ENCODE results near the gene TOP2B.

The TOP2B gene

DNA sequence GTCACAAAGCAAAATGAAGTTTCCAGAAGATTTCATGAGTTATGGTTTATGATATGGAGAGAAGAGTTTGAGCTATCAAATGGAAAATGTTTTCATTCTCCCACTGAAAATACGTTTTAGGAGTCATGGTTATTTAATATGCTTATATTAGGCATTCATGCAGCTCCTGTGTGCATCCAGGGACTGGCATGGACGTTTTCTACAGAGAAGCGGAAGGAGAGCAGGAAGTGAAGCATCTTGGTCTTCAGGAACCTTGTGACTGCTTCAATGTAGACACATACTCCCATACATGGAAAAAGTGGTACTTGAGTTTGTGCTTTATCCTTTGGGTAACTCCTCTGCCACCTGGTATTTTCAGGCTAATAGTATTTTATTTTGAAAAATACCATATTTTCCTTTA is 43.3 kb upstream of the TOP2B start:
- Histone ChIP-seq H3K9me3 (ENCODE audit: insufficient read depth, low read depth, low read length) (no peaks in the 10 kb centered on the region), H3K4me3 (ENCODE audit: low read length, poor library complexity, severe bottlenecking) (no peak overlapping the region), H3K79me2 (ENCODE audit: insufficient read depth, low read length) (no peaks in the 10 kb centered on the region), H4K20me1 (ENCODE audit: insufficient read depth, low read length, poor library complexity, severe bottlenecking) (no peaks in the 10 kb centered on the region), H3K27me3 (ENCODE audit: insufficient read depth, low read length, poor library complexity, severe bottlenecking) (no peaks in the 10 kb centered on the region), H3K9ac (ENCODE audit: low read depth, low read length, poor library complexity, severe bottlenecking) (no peak overlapping the region), H3K4me2 (ENCODE audit: low read depth, low read length, poor library complexity, severe bottlenecking) (no peak overlapping the region), H2AFZ (ENCODE audit: low read length) (0 out of 2 replicates have a peak overlapping the region, but pooled peaks have one; percentile 27), H3K9me2 (replicated peaks; ENCODE audit: low read depth, low read length) (no peaks in the 10 kb centered on the region), H3K4me1 (ENCODE audit: insufficient read depth, low read length, poor library complexity, severe bottlenecking) (no peaks in the 10 kb centered on the region), H3F3A (ENCODE audit: low read depth) (no peaks in the 10 kb centered on the region), H3K36me3 (ENCODE audit: insufficient read depth, low read length) (no peaks in the 10 kb centered on the region)
- TF ChIP-seq, protein P1, sequence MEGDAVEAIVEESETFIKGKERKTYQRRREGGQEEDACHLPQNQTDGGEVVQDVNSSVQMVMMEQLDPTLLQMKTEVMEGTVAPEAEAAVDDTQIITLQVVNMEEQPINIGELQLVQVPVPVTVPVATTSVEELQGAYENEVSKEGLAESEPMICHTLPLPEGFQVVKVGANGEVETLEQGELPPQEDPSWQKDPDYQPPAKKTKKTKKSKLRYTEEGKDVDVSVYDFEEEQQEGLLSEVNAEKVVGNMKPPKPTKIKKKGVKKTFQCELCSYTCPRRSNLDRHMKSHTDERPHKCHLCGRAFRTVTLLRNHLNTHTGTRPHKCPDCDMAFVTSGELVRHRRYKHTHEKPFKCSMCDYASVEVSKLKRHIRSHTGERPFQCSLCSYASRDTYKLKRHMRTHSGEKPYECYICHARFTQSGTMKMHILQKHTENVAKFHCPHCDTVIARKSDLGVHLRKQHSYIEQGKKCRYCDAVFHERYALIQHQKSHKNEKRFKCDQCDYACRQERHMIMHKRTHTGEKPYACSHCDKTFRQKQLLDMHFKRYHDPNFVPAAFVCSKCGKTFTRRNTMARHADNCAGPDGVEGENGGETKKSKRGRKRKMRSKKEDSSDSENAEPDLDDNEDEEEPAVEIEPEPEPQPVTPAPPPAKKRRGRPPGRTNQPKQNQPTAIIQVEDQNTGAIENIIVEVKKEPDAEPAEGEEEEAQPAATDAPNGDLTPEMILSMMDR (conservative IDR thresholded peaks at IDR 0.05; ENCODE audit: low read length): no peak
- TF ChIP-seq EZH2phosphoT487 (IDR thresholded peaks at IDR 0.05; ENCODE audit: borderline replicate concordance): no peak

DNA sequence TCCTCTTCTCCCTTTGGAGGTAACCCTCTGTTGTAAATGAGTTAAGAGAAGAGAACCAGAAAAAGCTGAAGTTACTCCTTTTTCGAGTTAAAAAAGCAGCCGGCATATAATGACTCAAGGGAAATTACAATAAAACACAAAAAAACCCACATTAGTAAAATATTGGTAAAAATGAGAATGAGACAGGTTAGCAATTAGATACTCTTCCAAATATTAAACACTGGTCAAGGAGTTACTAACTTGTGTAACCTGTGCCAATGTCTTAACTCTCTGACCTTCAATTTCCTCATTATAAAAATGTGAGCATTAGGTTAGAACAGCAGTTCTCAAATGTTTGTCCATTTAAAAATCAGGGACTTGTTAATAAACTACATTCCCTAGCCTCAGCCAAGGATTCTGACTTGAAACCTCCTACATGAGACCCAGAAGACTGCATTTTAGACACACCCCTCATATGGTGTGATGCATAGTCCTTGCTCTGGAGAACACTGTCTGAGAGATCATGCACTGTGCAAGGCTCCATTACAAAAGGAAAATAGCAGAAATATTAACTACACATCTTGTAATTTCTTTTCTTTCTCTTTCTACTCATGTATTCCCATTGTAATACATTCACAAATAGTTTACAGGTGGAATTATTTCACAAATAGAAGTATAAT is 42.7 kb upstream of the TOP2B start:
- Histone ChIP-seq H3K4me2 (ENCODE audit: low read depth, low read length, poor library complexity, severe bottlenecking) (no peak overlapping the region), H2AFZ (ENCODE audit: low read length) (0 out of 2 replicates have a peak overlapping the region, but pooled peaks have one; percentile 27), H3K9me3 (ENCODE audit: insufficient read depth, low read depth, low read length) (no peaks in the 10 kb centered on the region), H4K20me1 (ENCODE audit: insufficient read depth, low read length, poor library complexity, severe bottlenecking) (no peaks in the 10 kb centered on the region), H3K4me3 (ENCODE audit: low read length, poor library complexity, severe bottlenecking) (no peak overlapping the region), H3K9me2 (replicated peaks; ENCODE audit: low read depth, low read length) (no peaks in the 10 kb centered on the region), H3F3A (ENCODE audit: low read depth) (no peaks in the 10 kb centered on the region), H3K36me3 (ENCODE audit: insufficient read depth, low read length) (no peaks in the 10 kb centered on the region), H3K4me1 (ENCODE audit: insufficient read depth, low read length, poor library complexity, severe bottlenecking) (no peaks in the 10 kb centered on the region), H3K79me2 (ENCODE audit: insufficient read depth, low read length) (no peaks in the 10 kb centered on the region), H3K9ac (ENCODE audit: low read depth, low read length, poor library complexity, severe bottlenecking) (no peak overlapping the region), H3K27me3 (ENCODE audit: insufficient read depth, low read length, poor library complexity, severe bottlenecking) (no peaks in the 10 kb centered on the region)
- TF ChIP-seq, protein P1 (conservative IDR thresholded peaks at IDR 0.05; ENCODE audit: low read length): no peak
- TF ChIP-seq EZH2phosphoT487 (IDR thresholded peaks at IDR 0.05; ENCODE audit: borderline replicate concordance): no peak

DNA sequence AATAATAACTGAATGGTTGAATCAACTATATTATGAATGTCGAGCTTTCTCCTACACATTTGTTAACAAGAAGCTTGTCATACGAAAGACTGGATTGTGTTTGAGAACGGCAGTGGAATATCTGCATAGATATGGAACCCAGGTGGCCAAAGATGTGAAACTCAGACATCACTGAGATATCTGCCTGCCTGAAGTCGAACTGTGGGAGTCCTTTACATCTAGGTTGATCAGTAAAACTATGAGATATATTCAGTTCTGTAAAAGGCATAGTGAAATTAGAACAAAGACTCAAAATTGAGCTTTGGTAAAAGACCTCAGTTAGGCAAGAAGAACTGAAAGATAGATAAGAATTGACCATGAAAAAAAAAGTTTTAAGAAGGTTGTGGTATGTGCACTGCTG is 41.5 kb upstream of the TOP2B start:
- Histone ChIP-seq H3F3A (ENCODE audit: low read depth) (no peaks in the 10 kb centered on the region), H3K9ac (ENCODE audit: low read depth, low read length, poor library complexity, severe bottlenecking) (no peak overlapping the region), H3K4me2 (ENCODE audit: low read depth, low read length, poor library complexity, severe bottlenecking) (no peak overlapping the region), H2AFZ (ENCODE audit: low read length) (no peak overlapping the region), H3K36me3 (ENCODE audit: insufficient read depth, low read length) (no peaks in the 10 kb centered on the region), H3K9me2 (replicated peaks; ENCODE audit: low read depth, low read length) (no peaks in the 10 kb centered on the region), H3K79me2 (ENCODE audit: insufficient read depth, low read length) (no peaks in the 10 kb centered on the region), H4K20me1 (ENCODE audit: insufficient read depth, low read length, poor library complexity, severe bottlenecking) (no peaks in the 10 kb centered on the region), H3K4me1 (ENCODE audit: insufficient read depth, low read length, poor library complexity, severe bottlenecking) (no peaks in the 10 kb centered on the region), H3K27me3 (ENCODE audit: insufficient read depth, low read length, poor library complexity, severe bottlenecking) (no peaks in the 10 kb centered on the region), H3K9me3 (ENCODE audit: insufficient read depth, low read depth, low read length) (no peaks in the 10 kb centered on the region), H3K4me3 (ENCODE audit: low read length, poor library complexity, severe bottlenecking) (no peak overlapping the region)
- no peak for TF ChIP-seq EZH2phosphoT487 (IDR thresholded peaks at IDR 0.05; ENCODE audit: borderline replicate concordance)
- TF ChIP-seq, protein P1 (conservative IDR thresholded peaks at IDR 0.05; ENCODE audit: low read length): no peak
